Testis (tissue), 3 donors: ENCODE measurements around the gene FRYL. TPM values are rescaled to one million over a fixed set of nuclear protein-coding genes. Genes with fewer than 3 reads are reported as not detected.

Experiments used
- DNase-seq: peaks from one replicate; pipeline ENCODE4 v3.0.0-alpha.2; 2019
- H3K27ac ChIP-seq, 2 donors: fragments of 200-600 bp; sonication (generic); one replicate each; pipeline ENCODE4 v1.5.1; 2019
- H3K27me3 ChIP-seq: fragments of 200-600 bp; sonication (generic); one replicate; pipeline ENCODE4 v1.5.1; 2019
- H3K36me3 ChIP-seq: fragments of 200-600 bp; sonication (generic); one replicate; pipeline ENCODE4 v1.5.1; 2017; ENCODE audit warnings: low read depth; ENCODE audit errors: missing control alignments
- H3K4me1 ChIP-seq: fragments of 200-600 bp; sonication (generic); one replicate; pipeline ENCODE4 v1.5.1; 2019
- H3K4me3 ChIP-seq, 2 donors: fragments of 200-600 bp; sonication (generic); one replicate each; pipeline ENCODE4 v1.5.1; 2017 to 2019
- H3K9me3 ChIP-seq: fragments of 200-600 bp; sonication (generic); one replicate; pipeline ENCODE4 v1.5.1; 2017
- CTCF ChIP-seq, 3 experiments: fragments of 450-650 bp in 2 of 3; fragments of 200-600 bp in 1 of 3; sonication (generic) in 1 of 3; IDR thresholded peaks; one replicate each; pipeline ENCODE4 v1.5.1; 2016 to 2019; ENCODE audit warnings: antibody characterized with exemption in 3 of 3, mild to moderate bottlenecking in 2 of 3, moderate library complexity in 1 of 3
- POLR2A ChIP-seq: fragments of 450-650 bp; IDR thresholded peaks from one replicate; pipeline ENCODE4 v1.6.1; 2017; ENCODE audit warnings: antibody characterized with exemption, mild to moderate bottlenecking, moderate library complexity
- WGBS, 2 donors: methylation state at CpG; one replicate each; pipeline ENCODE4 v1.1.5; 2018; 5-methylcytosine and 5-hydroxymethylcytosine counted together
- intact Hi-C: fragments of 100-400 bp; cut with DNase I; formaldehyde crosslinking; loops from one replicate; pipeline ENCODE4 v1.15.1; 2023; ENCODE audit warnings: low total_unique reads
- polyA plus RNA-seq: library from polyadenylated mRNA; stranded (reverse); fragments of 350-450 nt; fragmentation: Illumina TruSeq; extraction: RNeasy Lipid Tissue Mini Kit (QIAGEN cat#74804); gene quantifications from one replicate; pipeline ENCODE4 v1.2.3, GENCODE V29; 2014; ENCODE audit warnings: low read depth, low replicate concordance; ENCODE audit not compliant: insufficient read depth
- total RNA-seq, 2 donors: library from RNA; depleted of rRNA; stranded (reverse); fragments of >200 nt; gene quantifications; one replicate each; pipeline ENCODE4 v1.2.3, GENCODE V29; 2016

FRYL gene
- total and polyA plus RNA-seq, 3 donors from 2014 or later: 22.5 to 70.6 (median 55.0) TPM

GRCh38 chr4:48526406-48526805, 253.7 kb downstream of the FRYL start:
- Histone ChIP-seq H3K4me3 (no peak overlapping the region), H3K36me3 (no peaks in the 10 kb centered on the region), H3K4me1 (no peaks in the 10 kb centered on the region), H3K27me3 (no peaks in the 10 kb centered on the region), H3K9me3 (no peaks in the 10 kb centered on the region), H3K27ac (no peak overlapping the region)
- intact Hi-C loops: no loop called here
- 60 to 70% methylated on average over 1 of the region's 1 CpG for WGBS, 2 donors
- no peak for DNase-seq
- no peak for TF ChIP-seq POLR2A
- TF ChIP-seq CTCF (IDR thresholded peaks at IDR 0.05): no peak

- H3K27ac ChIP-seq: no peak overlapping the region
- H3K36me3 ChIP-seq: no peaks in the 10 kb centered on the region
- no peak for DNase-seq
- WGBS, 2 donors: 96 to 97% methylated on average over 3 of the region's 3 CpGs
- no peak for TF ChIP-seq POLR2A
- no peak for TF ChIP-seq CTCF (IDR thresholded peaks at IDR 0.05)
- no peak overlapping the region for H3K4me3 ChIP-seq
- intact Hi-C loops: no loop called here
- no peaks in the 10 kb centered on the region for H3K4me1 ChIP-seq
- H3K9me3 ChIP-seq: no peaks in the 10 kb centered on the region
- H3K27me3 ChIP-seq: no peaks in the 10 kb centered on the region
Observed at GRCh38 chr4:48518143-48518542, 261.9 kb downstream of the FRYL start.

GRCh38 chr4:48509543-48509942, 270.5 kb downstream of the FRYL start:
- intact Hi-C loops: no loop called here
- H3K9me3 ChIP-seq: no peaks in the 10 kb centered on the region
- DNase-seq: no peak
- no peaks in the 10 kb centered on the region for H3K36me3 ChIP-seq
- H3K4me3 ChIP-seq: no peak overlapping the region
- no peak overlapping the region for H3K27ac ChIP-seq
- TF ChIP-seq CTCF (IDR thresholded peaks at IDR 0.05) (no peak), POLR2A (no peak)
- H3K4me1 ChIP-seq: no peaks in the 10 kb centered on the region
- no peaks in the 10 kb centered on the region for H3K27me3 ChIP-seq

- H3K27ac ChIP-seq: no peak overlapping the region
- H3K4me3 ChIP-seq: no peak overlapping the region
- H3K36me3 ChIP-seq: no peaks in the 10 kb centered on the region
- intact Hi-C loops: no loop called here
- DNase-seq: no peak
- WGBS, 2 donors: 89 to 90% methylated on average over 2 of the region's 2 CpGs
- TF ChIP-seq POLR2A (no peak), CTCF (IDR thresholded peaks at IDR 0.05) (no peak)
- H3K9me3 ChIP-seq: no peaks in the 10 kb centered on the region
- H3K4me1 ChIP-seq: no peaks in the 10 kb centered on the region
- no peaks in the 10 kb centered on the region for H3K27me3 ChIP-seq
Observed at GRCh38 chr4:48506716-48507115, 273.4 kb downstream of the FRYL start.

- H3K9me3 ChIP-seq: no peaks in the 10 kb centered on the region
- intact Hi-C loops: no loop called here
- 78 to 85% methylated on average over 1 of the region's 1 CpG for WGBS, 2 donors
- no peak for TF ChIP-seq CTCF (IDR thresholded peaks at IDR 0.05)
- TF ChIP-seq POLR2A: no peak
- H3K4me1 ChIP-seq: no peaks in the 10 kb centered on the region
- no peak overlapping the region for H3K4me3 ChIP-seq
- no peaks in the 10 kb centered on the region for H3K27me3 ChIP-seq
- no peaks in the 10 kb centered on the region for H3K36me3 ChIP-seq
- DNase-seq: no peak
- no peak overlapping the region for H3K27ac ChIP-seq
Observed at GRCh38 chr4:48504352-48504751, 275.7 kb downstream of the FRYL start.
